Mucosa of descending colon (tissue), 3 donors: ENCODE measurements around the gene ATP2A1. TPM values are rescaled to one million over a fixed set of nuclear protein-coding genes. Genes with fewer than 3 reads are reported as not detected.

ENCODE experiments used
- ATAC-seq: fragments of 200-7000 bp; cut with Tn5 transposase; one replicate; pipeline ENCODE4 v1.9.1; 2020; ENCODE audit warnings: mild to moderate bottlenecking, moderate library complexity
- DNase-seq, 3 donors: peaks; one replicate each; pipeline ENCODE4 v3.0.0-alpha.2; 2020
- H3K36me3 ChIP-seq: fragments of 200-600 bp; one replicate; pipeline ENCODE4 v1.8.0; 2021; ENCODE audit warnings: low read depth, mild to moderate bottlenecking
- H3K4me1 ChIP-seq: fragments of 200-600 bp; one replicate; pipeline ENCODE4 v1.8.0; 2021; ENCODE audit warnings: low read depth, mild to moderate bottlenecking
- H3K4me3 ChIP-seq: fragments of 200-600 bp; one replicate; pipeline ENCODE4 v1.8.0; 2021; ENCODE audit warnings: mild to moderate bottlenecking
- H3K9me3 ChIP-seq: fragments of 200-600 bp; one replicate; pipeline ENCODE4 v1.8.0; 2021; ENCODE audit warnings: mild to moderate bottlenecking
- CTCF ChIP-seq: fragments of 200-600 bp; IDR thresholded peaks from one replicate; pipeline ENCODE4 v1.8.0; 2022; ENCODE audit warnings: antibody characterized with exemption, mild to moderate bottlenecking
- intact Hi-C, 2 donors: fragments of 100-400 bp; cut with DNase I in 1 of 2; cut with micrococcal nuclease in 1 of 2; formaldehyde crosslinking; loops; one replicate each; pipeline versions ENCODE4 v1.11.0 to v1.11.1; 2022; cut with DNase I, micrococcal nuclease
- long read RNA-seq, 2 donors: library from polyadenylated mRNA; unstranded; transcript quantifications; one replicate each; pipeline ENCODE4 v2.0.0, GENCODE V29; 2019 to 2021
- total RNA-seq, 3 donors: library from RNA; stranded (reverse); fragmentation: NEBNext Ultra II Directional in 2 of 3; extraction: Animal tissue kit (Norgen Biotek cat#: 25700) in 2 of 3; gene quantifications; one replicate each; pipeline versions ENCODE4 v1.2.1 to v1.2.4, GENCODE V29; 2021 to 2023
- donor health status: DM: no; HTN: no; CAD: no; lungs with moderate emphysema.
- donor health status: DM: no; HTN: no; CAD: no.
- donor health status: DM: no; HTN: yes; CAD: no.

ATP2A1 gene
- 1 to 10 TPM in 2 of 3 donors, under 1 TPM in 1; 0.96 to 1.7 (median 1.6) TPM for total RNA-seq
- long read RNA-seq, donor 1, partial matches to known transcripts = 0 of 2 reads
- long read RNA-seq, donor 1, other reads (novel, unspliced or antisense) = 2 of 2 reads
- long read RNA-seq, donor 2 = 0 reads

GRCh38 chr16:28878083-28878926 lies at the start of gene ATP2A1:
ATP2A1 (plus strand) TSS chr16:28878488; CDS start chr16:28878672, 184 bp downstream.
- peaks cover 12% of the 10 kb centered on the region for H3K4me1 ChIP-seq
- DNase-seq (no peak), ATAC-seq (no peak)
- no peaks in the 10 kb centered on the region for H3K9me3 ChIP-seq
- H3K36me3 ChIP-seq = no peaks in the 10 kb centered on the region
- H3K4me3 ChIP-seq = no peak within 1 kb of the TSS
- intact Hi-C loops = no loop called here
- no peak for TF ChIP-seq CTCF

GRCh38 chr16:28829747-28830146 lies 48.5 kb upstream of the ATP2A1 start:
- TF ChIP-seq CTCF = no peak
- Histone ChIP-seq H3K36me3 (peaks cover 28% of the 10 kb centered on the region), H3K4me1 (peaks cover 7% of the 10 kb centered on the region), H3K9me3 (no peaks in the 10 kb centered on the region), H3K4me3 (no peak overlapping the region)
- no peak for ATAC-seq
- DNase-seq = no peak
- intact Hi-C loops = no loop called here

GRCh38 chr16:28830531-28830930 lies 47.8 kb upstream of the ATP2A1 start:
- no peak overlapping the region for H3K4me3 ChIP-seq
- no peaks in the 10 kb centered on the region for H3K9me3 ChIP-seq
- H3K4me1 ChIP-seq = no peaks in the 10 kb centered on the region
- intact Hi-C loops = no loop called here
- peaks cover 36% of the 10 kb centered on the region for H3K36me3 ChIP-seq
- TF ChIP-seq CTCF = no peak
- no peak for ATAC-seq
- no peak for DNase-seq

- Histone ChIP-seq H3K36me3 (peaks cover 38% of the 10 kb centered on the region), H3K4me1 (no peaks in the 10 kb centered on the region), H3K9me3 (no peaks in the 10 kb centered on the region), H3K4me3 (no peak overlapping the region)
- DNase-seq (no peak), ATAC-seq (peak; percentile 11)
- intact Hi-C loops = no loop called here
- TF ChIP-seq CTCF = no peak
Observed at GRCh38 chr16:28834349-28834748, 43.9 kb upstream of the ATP2A1 start.

- ATAC-seq = peak; percentile 9
- TF ChIP-seq CTCF = no peak
Observed at GRCh38 chr16:28834873-28835863, 43.1 kb upstream of the ATP2A1 start.

More at GRCh38 chr16:28834873-28835863, 43.1 kb upstream of the ATP2A1 start:
- Histone ChIP-seq H3K4me3 (no peak overlapping the region), H3K36me3 (peaks cover 36% of the 10 kb centered on the region), H3K4me1 (no peaks in the 10 kb centered on the region), H3K9me3 (no peaks in the 10 kb centered on the region)
- intact Hi-C loops = no loop called here
- no peak for DNase-seq
